H9 (cell line): ENCODE data around the gene ACACA. TPM values are rescaled to one million over a fixed set of nuclear protein-coding genes. Genes with fewer than 3 reads are reported as not detected.

Experiments
- DNase-seq: peaks from one replicate; pipeline ENCODE4 v3.0.0-alpha.2; 2017
- H2AFZ ChIP-seq: one replicate; pipeline ENCODE4 v1.6.1; 2013; ENCODE audit warnings: mild to moderate bottlenecking, low read length, control low read depth, moderate library complexity
- H2AK5ac ChIP-seq: 2 replicates; pipeline ENCODE4 v1.6.1; 2013; ENCODE audit warnings: low read length, control low read depth, mixed read lengths; ENCODE audit not compliant: insufficient read length
- H2BK120ac ChIP-seq: one replicate; pipeline ENCODE4 v1.6.1; 2013; ENCODE audit warnings: low read depth, mild to moderate bottlenecking, low read length, control low read depth, inconsistent platforms; ENCODE audit not compliant: poor library complexity, severe bottlenecking
- H2BK12ac ChIP-seq: 2 replicates; pipeline ENCODE4 v1.6.1; 2013; ENCODE audit warnings: low read length, control low read depth, mixed read lengths, low read depth; ENCODE audit not compliant: insufficient read length
- H2BK15ac ChIP-seq: 2 replicates; pipeline ENCODE4 v1.6.1; 2013; ENCODE audit warnings: low read depth, low read length, control low read depth
- H2BK20ac ChIP-seq: one replicate; pipeline ENCODE4 v1.6.1; 2013; ENCODE audit warnings: low read depth, mild to moderate bottlenecking, low read length, control low read depth, inconsistent platforms; ENCODE audit not compliant: poor library complexity, severe bottlenecking
- H2BK5ac ChIP-seq: 2 replicates; pipeline ENCODE4 v1.6.1; 2013; ENCODE audit warnings: low read length, control low read depth, mixed read lengths; ENCODE audit not compliant: insufficient read length
- H3K14ac ChIP-seq: 2 replicates; pipeline ENCODE4 v1.6.1; 2013; ENCODE audit warnings: low read length, control low read depth; ENCODE audit not compliant: insufficient read depth
- H3K18ac ChIP-seq: 2 replicates; pipeline ENCODE4 v1.6.1; 2013; ENCODE audit warnings: low read depth, mild to moderate bottlenecking, mixed read lengths, low read length, control low read depth; ENCODE audit not compliant: insufficient read length
- H3K23ac ChIP-seq: 2 replicates; pipeline ENCODE4 v1.6.1; 2013; ENCODE audit warnings: low read length, control low read depth, mixed read lengths, low read depth; ENCODE audit not compliant: insufficient read length
- H3K23me2 ChIP-seq: 2 replicates; pipeline ENCODE4 v1.6.1; 2013; ENCODE audit warnings: low read depth, mild to moderate bottlenecking, mixed read lengths, low read length, control low read depth; ENCODE audit not compliant: insufficient read length, poor library complexity, severe bottlenecking
- H3K27ac ChIP-seq: 2 replicates; pipeline ENCODE4 v1.5.1; 2013; ENCODE audit warnings: low read length, control low read depth, mixed read lengths, low read depth; ENCODE audit not compliant: insufficient read length
- H3K27me3 ChIP-seq: 2 replicates; pipeline ENCODE4 v1.6.1; 2013; ENCODE audit warnings: low read length, control low read depth, inconsistent platforms; ENCODE audit not compliant: insufficient read depth
- H3K4ac ChIP-seq: 2 replicates; pipeline ENCODE4 v1.6.1; 2013; ENCODE audit warnings: low read depth, mild to moderate bottlenecking, control low read depth, inconsistent platforms, low read length, moderate library complexity
- H3K4me1 ChIP-seq: 2 replicates; pipeline ENCODE4 v1.6.1; 2013; ENCODE audit warnings: low read length, control low read depth, inconsistent platforms; ENCODE audit not compliant: insufficient read depth
- H3K4me2 ChIP-seq: 2 replicates; pipeline ENCODE4 v1.6.1; 2013; ENCODE audit warnings: low read length, control low read depth, mixed read lengths; ENCODE audit not compliant: insufficient read length, insufficient read depth
- H3K56ac ChIP-seq: 2 replicates; pipeline ENCODE4 v1.6.1; 2013; ENCODE audit warnings: low read depth, mild to moderate bottlenecking, mixed read lengths, low read length, control low read depth; ENCODE audit not compliant: insufficient read length
- H3K79me1 ChIP-seq: 2 replicates; pipeline ENCODE4 v1.6.1; 2013; ENCODE audit warnings: low read depth, mild to moderate bottlenecking, moderate library complexity, low read length, control low read depth, inconsistent platforms; ENCODE audit not compliant: insufficient read depth, poor library complexity, severe bottlenecking
- H3K79me2 ChIP-seq: 2 replicates; pipeline ENCODE4 v1.6.1; 2013; ENCODE audit warnings: low read length, control low read depth, inconsistent platforms; ENCODE audit not compliant: insufficient read depth
- H3K9ac ChIP-seq: 2 replicates; pipeline ENCODE4 v1.6.1; 2013; ENCODE audit warnings: low read length, control low read depth, mixed read lengths; ENCODE audit not compliant: insufficient read length; ENCODE audit errors: extremely low read depth
- H3K9me3 ChIP-seq: one replicate; pipeline ENCODE4 v1.6.1; 2013; ENCODE audit warnings: low read depth, low read length, inconsistent platforms; ENCODE audit not compliant: control insufficient read depth
- H3T11ph ChIP-seq: one replicate; pipeline ENCODE4 v1.6.1; 2013; ENCODE audit warnings: mild to moderate bottlenecking, low read length, control low read depth, inconsistent platforms
- H4K20me1 ChIP-seq: one replicate; pipeline ENCODE4 v1.6.1; 2013; ENCODE audit not compliant: control insufficient read depth, insufficient read length, insufficient read depth
- H4K5ac ChIP-seq: 2 replicates; pipeline ENCODE4 v1.6.1; 2013; ENCODE audit warnings: low read depth, mild to moderate bottlenecking, mixed read lengths, low read length, control low read depth; ENCODE audit not compliant: insufficient read length
- H4K8ac ChIP-seq: replicated peaks from 2 replicates; pipeline ENCODE4 v1.6.1; 2013; ENCODE audit warnings: low read length, control low read depth, mixed read lengths, low read depth; ENCODE audit not compliant: insufficient read length
- H4K91ac ChIP-seq: 2 replicates; pipeline ENCODE4 v1.6.1; 2013; ENCODE audit warnings: low read depth, mild to moderate bottlenecking, moderate library complexity, mixed read lengths, low read length, control low read depth; ENCODE audit not compliant: insufficient read length
- H3K27ac Mint-ChIP-seq, 3 experiments: 2 replicates in 2 of 3; 3 replicates in 1 of 3; pipeline ENCODE4 v1.8.0; 2020 to 2021; ENCODE audit warnings: mixed read lengths in 3 of 3, mild to moderate bottlenecking in 1 of 3, moderate library complexity in 1 of 3
- H3K27me3 Mint-ChIP-seq: 2 replicates; pipeline ENCODE4 v1.8.0; 2021; ENCODE audit warnings: low read depth, mild to moderate bottlenecking, moderate library complexity, mixed read lengths
- H3K36me3 Mint-ChIP-seq, 3 experiments: 2 replicates in 2 of 3; 3 replicates in 1 of 3; pipeline ENCODE4 v1.8.0; 2020 to 2021; ENCODE audit warnings: low read depth in 3 of 3, mixed read lengths in 3 of 3; ENCODE audit not compliant: insufficient read depth in 1 of 3
- H3K4me1 Mint-ChIP-seq, 2 experiments: 2 replicates each; pipeline ENCODE4 v1.8.0; 2020; ENCODE audit warnings: mixed read lengths in 2 of 2
- H3K4me3 Mint-ChIP-seq, 2 experiments: 2 replicates in 1 of 2; 3 replicates in 1 of 2; pipeline ENCODE4 v1.8.0; 2020 to 2021; ENCODE audit warnings: mild to moderate bottlenecking in 2 of 2, mixed read lengths in 2 of 2, moderate library complexity in 1 of 2
- H3K9me3 Mint-ChIP-seq, 2 experiments: 2 replicates in 1 of 2; 3 replicates in 1 of 2; pipeline ENCODE4 v1.8.0; 2020; ENCODE audit warnings: mild to moderate bottlenecking in 2 of 2, mixed read lengths in 2 of 2, moderate library complexity in 1 of 2
- CTCF ChIP-seq: fragments of 200-600 bp; sonication (generic); conservative IDR thresholded peaks from 3 replicates; pipeline ENCODE4 v1.8.0; 2021; ENCODE audit warnings: antibody characterized with exemption, mild to moderate bottlenecking
- WGBS: extraction: QIAGEN DNeasy Blood & Tissue Kit; methylation state at CpG from one replicate; pipeline ENCODE4 v1.1.7; 2013; ENCODE audit warnings: missing lambda C conversion rate, low lambda C conversion rate, mixed read lengths; ENCODE audit not compliant: insufficient read length; ENCODE audit errors: extremely low coverage; 5-methylcytosine and 5-hydroxymethylcytosine counted together
- total RNA-seq: library from RNA; stranded (reverse); gene quantifications from 2 replicates; pipeline ENCODE4 v1.2.1, GENCODE V29; 2021

The ACACA gene
- total RNA-seq, 1 experiment from 2014 or later: 135 TPM

- no peaks in the 10 kb centered on the region for H3K27me3 Mint-ChIP-seq
- no peak overlapping the region for H2BK12ac ChIP-seq
- no peak overlapping the region for H2BK5ac ChIP-seq
- no peak overlapping the region for H3K14ac ChIP-seq
- no CpG with 5 or more reads among the region's 5 CpGs for WGBS
- H3K27ac ChIP-seq: no peak overlapping the region
- H3K4me2 ChIP-seq: no peak overlapping the region
- H3K4me3 Mint-ChIP-seq: no peak overlapping the region
- H3K4me1 Mint-ChIP-seq: peaks cover 27 to 33% of the 10 kb centered on the region in 2 experiments
- H2BK120ac ChIP-seq: no peak overlapping the region
- no peak overlapping the region for H3K4ac ChIP-seq
- DNase-seq: no peak
- H3T11ph ChIP-seq: no peak overlapping the region
- no peak overlapping the region for H3K18ac ChIP-seq
- H2BK15ac ChIP-seq: no peak overlapping the region
- no peak overlapping the region; a peak in 1 of 7 replicates for H3K27ac Mint-ChIP-seq
- H4K91ac ChIP-seq: no peak overlapping the region
- H3K79me1 ChIP-seq: no peaks in the 10 kb centered on the region
- no peak overlapping the region for H4K8ac ChIP-seq
- H2AK5ac ChIP-seq: no peak overlapping the region
- H3K27me3 ChIP-seq: no peaks in the 10 kb centered on the region
- no peaks in the 10 kb centered on the region for H3K9me3 Mint-ChIP-seq
- H3K36me3 Mint-ChIP-seq: peaks cover 35 to 60% (median 39%) of the 10 kb centered on the region in 3 experiments; a peak in 6 of 7 replicates
- no peak overlapping the region for H2AFZ ChIP-seq
- H3K4me1 ChIP-seq: peaks cover 6% of the 10 kb centered on the region; the same call in 1 of the 2 replicates
- H2BK20ac ChIP-seq: no peak overlapping the region
- H3K56ac ChIP-seq: no peak overlapping the region
- no peaks in the 10 kb centered on the region for H3K9me3 ChIP-seq
- no peak for TF ChIP-seq CTCF
- H3K79me2 ChIP-seq: no peaks in the 10 kb centered on the region
- no peaks in the 10 kb centered on the region for H4K20me1 ChIP-seq
- no peak overlapping the region for H4K5ac ChIP-seq
- no peak overlapping the region for H3K23ac ChIP-seq
- no peaks in the 10 kb centered on the region for H3K23me2 ChIP-seq
- no peak overlapping the region for H3K9ac ChIP-seq
Measured at GRCh38 chr17:37087683-37088082, 319.0 kb downstream of the ACACA start.
